Lower lobe of right lung (tissue), 2 donors: Measurements from ENCODE around the gene CCDC47. TPM values are rescaled to one million over a fixed set of nuclear protein-coding genes. Genes with fewer than 3 reads are reported as not detected.

Source experiments
- ATAC-seq, 2 donors: fragments of 200-7000 bp; cut with Tn5 transposase; one replicate each; pipeline ENCODE4 v1.9.1; 2020 to 2022; ENCODE audit warnings: mild to moderate bottlenecking in 2 of 2, moderate library complexity in 2 of 2
- DNase-seq: peaks from one replicate; pipeline ENCODE4 v3.0.0-alpha.2; 2020
- H3K27ac ChIP-seq: fragments of 200-600 bp; one replicate; pipeline ENCODE4 v1.8.0; 2022
- H3K27me3 ChIP-seq: fragments of 200-600 bp; one replicate; pipeline ENCODE4 v1.8.0; 2022; ENCODE audit warnings: low read depth
- H3K36me3 ChIP-seq: fragments of 200-600 bp; one replicate; pipeline ENCODE4 v1.8.0; 2022; ENCODE audit warnings: mild to moderate bottlenecking
- H3K4me1 ChIP-seq: fragments of 200-600 bp; one replicate; pipeline ENCODE4 v1.8.0; 2022
- H3K4me3 ChIP-seq: fragments of 200-600 bp; one replicate; pipeline ENCODE4 v1.8.0; 2022; ENCODE audit warnings: mild to moderate bottlenecking
- H3K9me3 ChIP-seq: fragments of 200-600 bp; one replicate; pipeline ENCODE4 v1.8.0; 2022
- CTCF ChIP-seq: fragments of 200-600 bp; IDR thresholded peaks from one replicate; pipeline ENCODE4 v1.8.0; 2022; ENCODE audit warnings: antibody characterized with exemption, mild to moderate bottlenecking
- intact Hi-C: fragments of 100-400 bp; cut with DNase I; formaldehyde crosslinking; loops from one replicate; pipeline ENCODE4 v1.11.0; 2022
- long read RNA-seq: library from polyadenylated mRNA; unstranded; transcript quantifications from one replicate; pipeline ENCODE4 v2.0.0, GENCODE V29; 2021
- total RNA-seq: library from RNA; stranded (reverse); fragmentation: NEBNext Ultra II Directional; extraction: Animal tissue kit (Norgen Biotek cat#: 25700); gene quantifications from one replicate; pipeline ENCODE4 v1.2.1, GENCODE V29; 2021
- donor health status: DM: no; HTN: yes; CAD: no; lungs with severe emphysema.

CCDC47 gene
- 80.2 TPM for total RNA-seq
- long read RNA-seq, transcript CCDC47-201 (13 exons, 3,466 nt), result major isoform, 73 of 86 reads
- long read RNA-seq, partial matches to known transcripts, result 4 of 86 reads
- long read RNA-seq, other reads (novel, unspliced or antisense), result 6 of 86 reads

GRCh38 chr17:63773272-63774140 is at the start of gene CCDC47:
Gene CCDC47 (minus strand): TSS chr17:63773597. CDS start chr17:63766175, 7,422 bp downstream.
- Histone ChIP-seq H3K27me3 (no peaks in the 10 kb centered on the region), H3K4me1 (peaks cover 65% of the 10 kb centered on the region), H3K9me3 (no peaks in the 10 kb centered on the region), H3K27ac (peak within 1 kb of the TSS; percentile 96), H3K4me3 (peak within 1 kb of the TSS; percentile 87), H3K36me3 (peaks cover 29% of the 10 kb centered on the region)
- peak; percentile 99 for DNase-seq
- no peak for TF ChIP-seq CTCF
- intact Hi-C loops, result no loop called here
- peak; percentile 94 to 96 for ATAC-seq

- Histone ChIP-seq H3K27ac (no peak overlapping the region), H3K27me3 (no peaks in the 10 kb centered on the region), H3K4me1 (peaks cover 12% of the 10 kb centered on the region), H3K36me3 (peaks cover 84% of the 10 kb centered on the region), H3K9me3 (no peaks in the 10 kb centered on the region), H3K4me3 (no peak overlapping the region)
- no peak for TF ChIP-seq CTCF
- DNase-seq (no peak), ATAC-seq (no peak)
- intact Hi-C loops, result no loop called here
Measured at GRCh38 chr17:63822537-63822936, 49.1 kb upstream of the CCDC47 start.

- DNase-seq, result no peak
- Histone ChIP-seq H3K4me3 (no peak overlapping the region), H3K27ac (no peak overlapping the region), H3K27me3 (no peaks in the 10 kb centered on the region), H3K4me1 (peaks cover 12% of the 10 kb centered on the region), H3K9me3 (no peaks in the 10 kb centered on the region), H3K36me3 (peaks cover 91% of the 10 kb centered on the region)
- TF ChIP-seq CTCF, result no peak
- intact Hi-C loops, result no loop called here
- ATAC-seq, result no peak
Measured at GRCh38 chr17:63821804-63822203, 48.4 kb upstream of the CCDC47 start.

- no peak for DNase-seq
Measured at GRCh38 chr17:63820963-63821561, 47.7 kb upstream of the CCDC47 start.

More at GRCh38 chr17:63820963-63821561, 47.7 kb upstream of the CCDC47 start:
- H3K27me3 ChIP-seq, result no peaks in the 10 kb centered on the region
- peaks cover 99% of the 10 kb centered on the region for H3K36me3 ChIP-seq
- intact Hi-C loops, result no loop called here
- H3K27ac ChIP-seq, result no peak overlapping the region
- H3K4me1 ChIP-seq, result peaks cover 8% of the 10 kb centered on the region
- H3K9me3 ChIP-seq, result no peaks in the 10 kb centered on the region
- no peak for ATAC-seq
- TF ChIP-seq CTCF, result no peak
- no peak overlapping the region for H3K4me3 ChIP-seq
